Activated CD8-positive, alpha-beta memory T cell treated with anti-CD3 and anti-CD28 coated beads for 4 hours (primary cell): Measurements from ENCODE around the gene ADAMTS7.
"Not testable (repeated sequence)": the region's sequence is repeated elsewhere in the genome, so short reads cannot be mapped to it uniquely, and the experiment has no call there.

Experiments used
- DNase-seq, 2 donors: peaks; one replicate each; pipeline ENCODE4 v3.0.0-alpha.2; 2020; ENCODE audit warnings: low read depth in 2 of 2

ADAMTS7 gene

GRCh38 chr15:78726870-78727551 is 84.3 kb downstream of the ADAMTS7 start:
- DNase-seq: no peak

DNA sequence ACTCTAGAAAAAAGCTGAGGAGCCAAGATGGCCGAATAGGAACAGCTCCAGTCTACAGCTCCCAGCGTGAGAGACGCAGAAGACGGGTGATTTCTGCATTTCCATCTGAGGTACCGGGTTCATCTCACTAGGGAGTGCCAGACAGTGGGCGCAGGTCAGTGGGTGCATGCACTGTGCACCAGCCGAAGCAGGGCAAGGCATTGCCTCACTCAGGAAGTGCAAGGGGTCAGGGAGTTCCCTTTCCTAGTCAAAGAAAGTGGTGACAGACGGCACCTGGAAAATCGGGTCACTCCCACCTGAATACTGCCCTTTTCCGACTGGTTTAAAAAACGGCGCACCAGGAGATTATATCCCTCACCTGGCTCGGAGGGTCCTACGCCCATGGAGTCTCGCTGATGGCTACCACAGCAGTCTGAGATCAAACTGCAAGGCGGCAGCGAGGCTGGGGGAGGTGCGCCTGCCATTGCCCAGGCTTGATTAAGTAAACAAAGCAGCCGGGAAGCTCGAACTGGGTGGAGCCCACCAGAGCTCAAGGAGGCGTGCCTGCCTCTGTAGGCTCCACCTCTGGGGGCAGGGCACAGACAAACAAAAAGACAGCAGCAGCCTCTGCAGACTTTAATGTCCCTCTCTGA is 91.3 kb downstream of the ADAMTS7 start:
- not testable (repeated sequence) for DNase-seq

DNA sequence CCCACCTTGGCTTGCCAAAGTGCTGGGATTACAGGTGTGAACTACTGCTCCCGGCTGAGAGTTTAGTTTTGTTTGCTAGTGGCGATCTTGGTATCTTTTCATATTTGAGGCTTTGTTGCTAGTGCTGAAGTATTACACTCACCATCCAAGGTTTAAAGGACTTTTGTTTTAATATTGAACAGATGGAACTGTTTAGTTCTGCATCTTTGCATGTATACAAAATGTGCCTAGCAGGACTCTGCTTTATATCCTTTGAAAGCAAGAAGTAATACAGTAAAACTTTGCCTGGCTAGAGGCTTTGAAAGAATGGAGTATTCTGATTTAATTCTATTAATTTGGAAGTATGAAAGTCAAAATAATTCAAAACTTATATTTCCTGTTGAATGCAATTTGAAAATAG is 92.4 kb downstream of the ADAMTS7 start:
- DNase-seq: no peak

- no peak for DNase-seq
Measured at GRCh38 chr15:78717956-78718656, 93.2 kb downstream of the ADAMTS7 start.

DNA sequence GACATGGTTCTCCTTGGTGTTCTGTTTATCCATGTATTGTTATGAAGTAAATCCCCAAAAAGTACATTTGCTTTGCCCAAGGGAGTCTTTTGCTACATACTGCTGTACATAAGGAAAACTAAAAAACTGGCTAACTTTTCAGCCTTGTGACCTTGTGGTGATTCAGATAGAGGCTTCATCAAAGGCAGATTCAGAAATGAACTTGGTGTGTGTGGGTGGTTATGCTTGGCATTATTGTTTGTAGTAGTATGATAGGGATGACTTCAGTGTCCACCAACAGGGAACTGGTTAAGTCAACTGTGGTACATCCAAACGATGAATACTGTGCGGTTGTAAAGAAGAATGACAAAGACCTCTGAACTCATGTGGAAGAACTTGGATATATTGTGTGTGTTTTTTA is 94.6 kb downstream of the ADAMTS7 start:
- no peak for DNase-seq

- DNase-seq: no peak
Measured at GRCh38 chr15:78715930-78716329, 95.3 kb downstream of the ADAMTS7 start.

- no peak for DNase-seq
Measured at GRCh38 chr15:78715434-78715833, 95.8 kb downstream of the ADAMTS7 start.

- DNase-seq: no peak
Measured at GRCh38 chr15:78714890-78715289, 96.4 kb downstream of the ADAMTS7 start.

DNA sequence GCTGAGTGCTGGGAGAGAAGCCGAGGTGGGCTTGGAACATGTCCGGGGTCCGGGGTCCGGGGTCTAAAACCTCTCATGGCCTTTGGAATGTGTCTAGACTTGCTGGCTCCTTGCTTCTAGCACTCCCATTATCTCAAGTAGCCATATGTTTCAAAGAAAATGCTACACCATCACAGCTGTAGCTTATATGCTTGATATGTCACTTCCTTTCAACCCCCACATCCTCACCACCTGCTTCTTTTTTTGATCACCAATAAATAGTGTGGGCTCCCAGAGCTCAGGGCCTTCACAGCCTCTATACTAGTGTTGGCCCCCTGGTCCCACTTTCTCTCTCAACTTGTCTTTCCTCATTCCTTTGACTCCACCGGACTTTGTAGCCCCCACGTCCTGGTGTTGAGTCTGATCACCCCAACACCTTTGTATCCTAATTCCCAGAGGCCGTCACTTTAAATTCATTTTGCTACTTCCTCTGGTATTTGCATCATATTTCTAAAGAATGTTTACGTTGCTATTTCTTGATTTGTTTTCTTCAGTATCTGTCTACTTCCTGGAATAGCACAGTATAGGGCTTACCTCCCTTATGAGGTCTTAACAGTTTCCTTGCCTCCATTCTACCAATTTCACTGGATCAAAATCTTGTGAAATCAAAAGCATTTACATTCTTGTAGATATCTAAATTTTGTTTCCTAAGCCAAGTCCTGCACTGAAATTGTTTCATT is 98.3 kb downstream of the ADAMTS7 start:
- no peak for DNase-seq

DNA sequence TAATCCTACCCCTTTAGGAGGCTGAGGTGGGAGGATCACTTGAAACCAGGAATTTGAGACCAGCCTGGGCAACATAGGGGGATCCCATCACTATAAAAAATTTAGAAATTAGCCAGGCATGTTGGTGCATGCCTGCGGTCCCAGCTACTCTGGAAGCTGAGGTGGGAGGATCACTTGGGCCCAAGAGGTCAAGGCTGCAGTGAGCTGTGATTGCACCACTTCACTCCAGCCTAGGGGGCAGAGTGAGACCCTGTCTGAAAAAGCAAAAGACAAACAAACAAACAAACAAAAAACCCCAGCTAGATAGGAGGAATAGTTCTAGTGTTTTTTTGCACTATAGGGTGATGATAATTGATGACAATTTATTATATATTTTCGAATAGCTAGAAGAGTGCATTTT is 99.6 kb downstream of the ADAMTS7 start:
- DNase-seq: no peak

GRCh38 chr15:78709263-78709882 is 101.9 kb downstream of the ADAMTS7 start:
- DNase-seq: peak; percentile 19 to 24
